Right hindlimb (tissue), 1 donor: Measurements from ENCODE around the gene ASTN2.
A peak's percentile ranks its signal among the peaks of the same experiment; 100 is the strongest.

Experiments
- DNase-seq: peaks from one replicate; pipeline ENCODE4 v3.0.0-alpha.2; 2018

The ASTN2 gene

GRCh38 chr9:116647515-116647809 is 767.4 kb downstream of the ASTN2 start:
- DNase-seq = no peak

- no peak for DNase-seq
Observed at GRCh38 chr9:116646661-116647514, 768.0 kb downstream of the ASTN2 start.

- no peak for DNase-seq
Observed at GRCh38 chr9:116644091-116644688, 770.7 kb downstream of the ASTN2 start.

GRCh38 chr9:116643691-116644090 is 771.2 kb downstream of the ASTN2 start:
- no peak for DNase-seq

- DNase-seq = no peak
Observed at GRCh38 chr9:116641292-116642059, 773.4 kb downstream of the ASTN2 start.

- no peak for DNase-seq
Observed at GRCh38 chr9:116639251-116639741, 775.6 kb downstream of the ASTN2 start.

GRCh38 chr9:116635908-116636307 is 778.9 kb downstream of the ASTN2 start:
- no peak for DNase-seq

GRCh38 chr9:116632990-116633838 is 781.6 kb downstream of the ASTN2 start:
- DNase-seq = no peak

- no peak for DNase-seq
Observed at GRCh38 chr9:116629634-116630033, 785.2 kb downstream of the ASTN2 start.

- DNase-seq = no peak
Observed at GRCh38 chr9:116628716-116629115, 786.1 kb downstream of the ASTN2 start.

GRCh38 chr9:116627433-116627832 is 787.4 kb downstream of the ASTN2 start:
- no peak for DNase-seq

- no peak for DNase-seq
Observed at GRCh38 chr9:116626762-116627161, 788.1 kb downstream of the ASTN2 start.

GRCh38 chr9:116623715-116624114 is 791.1 kb downstream of the ASTN2 start:
- DNase-seq = no peak

GRCh38 chr9:116617389-116617788 is 797.5 kb downstream of the ASTN2 start:
- DNase-seq = no peak

- DNase-seq = no peak
Observed at GRCh38 chr9:116616304-116616914, 798.4 kb downstream of the ASTN2 start.

GRCh38 chr9:116608064-116608463 is 806.8 kb downstream of the ASTN2 start:
- no peak for DNase-seq

- no peak for DNase-seq
Observed at GRCh38 chr9:116605904-116606341, 808.9 kb downstream of the ASTN2 start.

GRCh38 chr9:116605060-116605459 is 809.8 kb downstream of the ASTN2 start:
- no peak for DNase-seq

GRCh38 chr9:116604251-116604650 is 810.6 kb downstream of the ASTN2 start:
- DNase-seq = no peak

GRCh38 chr9:116599342-116599884 is 815.4 kb downstream of the ASTN2 start:
- no peak for DNase-seq

- DNase-seq = no peak
Observed at GRCh38 chr9:116596646-116597045, 818.2 kb downstream of the ASTN2 start.

GRCh38 chr9:116594547-116594946 is 820.3 kb downstream of the ASTN2 start:
- peak; percentile 27 for DNase-seq
